Caco-2 (cell line): ENCODE measurements around the gene ZNF502. TPM values are rescaled to one million over a fixed set of nuclear protein-coding genes. Genes with fewer than 3 reads are reported as not detected.
"Not testable (repeated sequence)": the region's sequence is repeated elsewhere in the genome, so short reads cannot be mapped to it uniquely, and the experiment has no call there.

Experiments used
- BruUV-seq: library from RNA; stranded (reverse); fragments of 400-500 nt; replicated peaks from 2 replicates; lab custom pipeline; 2021; lab: Mats Ljungman, UMichigan
- CTCF ChIA-PET: fragments of 300-600 bp; sonication (Branson Sonifier 250); formaldehyde crosslinking; loops from one replicate; lab custom pipeline; 2022; ENCODE audit warnings: antibody characterized with exemption; lab: Charles Lee
- POLR2A ChIA-PET: fragments of 300-600 bp; sonication (Branson Sonifier 250); formaldehyde crosslinking; loops from one replicate; lab custom pipeline; 2022; ENCODE audit warnings: antibody characterized with exemption; lab: Charles Lee
- DNase-seq, 2 experiments: peaks; one replicate each; pipeline versions ENCODE4 v3.0.0 to v3.0.0-alpha.2; 2020 to 2022
- H3K27me3 ChIP-seq: replicated peaks from 2 replicates; pipeline ENCODE4 v1.6.0; 2011; ENCODE audit warnings: low read length; ENCODE audit not compliant: control insufficient read depth, insufficient read depth
- H3K36me3 ChIP-seq: 2 replicates; pipeline ENCODE4 v1.5.1; 2011; ENCODE audit warnings: low read length; ENCODE audit not compliant: control insufficient read depth, insufficient read depth
- H3K4me1 ChIP-seq: fragments of 250-450 bp; sonication (Bioruptor Pico); 2 replicates; pipeline ENCODE4 v1.5.1; 2020; ENCODE audit warnings: mild to moderate bottlenecking
- H3K4me3 ChIP-seq: 2 replicates; pipeline ENCODE4 v1.5.1; 2011; ENCODE audit warnings: low read depth, mild to moderate bottlenecking, control low read depth, low read length
- H3K9me3 ChIP-seq: fragments of 250-450 bp; sonication (Bioruptor Pico); 2 replicates; pipeline ENCODE4 v1.5.1; 2020; ENCODE audit warnings: mild to moderate bottlenecking, moderate library complexity
- H3K27ac Mint-ChIP-seq: one replicate; pipeline ENCODE4 v1.8.0; 2022; ENCODE audit warnings: mixed read lengths; ENCODE audit not compliant: unreplicated experiment
- H3K27me3 Mint-ChIP-seq: one replicate; pipeline ENCODE4 v1.8.0; 2022; ENCODE audit warnings: mixed read lengths; ENCODE audit not compliant: insufficient read depth, unreplicated experiment
- H3K36me3 Mint-ChIP-seq: one replicate; pipeline ENCODE4 v1.8.0; 2022; ENCODE audit warnings: mild to moderate bottlenecking, mixed read lengths; ENCODE audit not compliant: insufficient read depth, unreplicated experiment
- H3K4me1 Mint-ChIP-seq: one replicate; pipeline ENCODE4 v1.8.0; 2022; ENCODE audit warnings: low read depth, mixed read lengths; ENCODE audit not compliant: unreplicated experiment
- H3K4me3 Mint-ChIP-seq: one replicate; pipeline ENCODE4 v1.8.0; 2022; ENCODE audit warnings: mild to moderate bottlenecking, moderate library complexity, mixed read lengths; ENCODE audit not compliant: unreplicated experiment
- H3K9me3 Mint-ChIP-seq: one replicate; pipeline ENCODE4 v1.8.0; 2022; ENCODE audit warnings: mixed read lengths; ENCODE audit not compliant: unreplicated experiment
- intact Hi-C: fragments of 100-400 bp; cut with micrococcal nuclease; formaldehyde crosslinking; loops from one replicate; pipeline ENCODE4 v1.10.0; 2022; ENCODE audit not compliant: unreplicated experiment
- total RNA-seq: library from RNA; stranded (reverse); gene quantifications from 2 replicates; pipeline ENCODE4 v1.2.3, GENCODE V29; 2022
- TF ChIP-seq, protein P1 (sequence below), 2 experiments: fragments of 200-600 bp in 1 of 2; IDR thresholded peaks; 1 replicate in 1 of 2; 2 replicates in 1 of 2; pipeline versions ENCODE4 v1.5.1 to v1.8.0; 2011 to 2022; ENCODE audit warnings: antibody characterized with exemption in 1 of 2, control low read depth in 1 of 2, inconsistent platforms in 1 of 2, low read depth in 1 of 2, low read length in 1 of 2, mild to moderate bottlenecking in 1 of 2, moderate library complexity in 1 of 2; ENCODE audit not compliant: insufficient read depth in 1 of 2, severe bottlenecking in 1 of 2, unreplicated experiment in 1 of 2

ZNF502 gene
- total RNA-seq, 1 experiment from 2014 or later = 2.0 TPM

DNA sequence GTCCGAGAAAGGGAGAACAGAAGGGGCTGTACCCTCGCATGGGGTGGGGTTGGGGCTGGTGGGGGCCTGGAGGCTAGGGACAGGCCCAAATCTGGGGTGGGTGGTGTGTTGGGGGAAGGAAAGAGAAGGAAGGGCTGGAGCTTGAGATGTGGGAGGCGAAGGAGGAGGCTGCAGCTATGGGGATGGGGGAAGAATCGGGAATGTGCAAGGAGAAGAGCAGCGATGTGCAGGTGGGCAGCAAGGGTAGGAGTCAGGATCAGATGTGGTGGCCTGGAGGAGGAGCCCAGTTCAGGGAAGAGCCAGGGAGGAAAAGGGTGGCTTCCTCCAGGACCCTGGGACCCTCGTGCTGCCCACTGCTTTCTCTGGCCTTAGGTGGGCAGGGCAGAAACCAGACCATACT lies 42.7 kb upstream of the ZNF502 start:
- no peak overlapping the region for H3K27ac Mint-ChIP-seq

DNA sequence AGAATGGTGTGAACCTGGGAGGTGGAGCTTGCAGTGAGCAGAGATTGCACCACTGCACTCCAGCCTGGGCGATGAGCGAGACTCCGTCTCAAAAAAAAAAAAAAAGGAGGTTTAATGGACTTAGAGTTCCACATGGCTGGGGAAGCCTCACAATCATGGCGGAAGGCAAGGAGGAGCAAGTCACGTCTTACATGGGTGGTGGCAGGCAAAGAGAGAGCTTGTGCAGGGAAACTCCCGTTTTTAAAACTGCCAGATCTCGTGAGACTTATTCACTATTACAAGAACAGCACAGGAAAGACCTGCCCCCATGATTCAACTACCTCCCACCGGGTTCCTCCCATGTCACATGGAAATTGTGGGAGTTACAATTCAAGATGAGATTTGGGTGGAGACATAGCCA lies 39.0 kb upstream of the ZNF502 start:
- H3K4me3 ChIP-seq, H3K36me3 ChIP-seq, H3K27me3 ChIP-seq, BruUV-seq, POLR2A ChIA-PET, H3K4me3 Mint-ChIP-seq, DNase-seq, H3K27ac Mint-ChIP-seq, CTCF ChIA-PET, H3K4me1 ChIP-seq, H3K36me3 Mint-ChIP-seq, H3K4me1 Mint-ChIP-seq, H3K9me3 ChIP-seq, H3K27me3 Mint-ChIP-seq, intact Hi-C loops: not testable (repeated sequence)
- peaks cover 23% of the 10 kb centered on the region for H3K9me3 Mint-ChIP-seq

More for the DNA sequence above, 42.7 kb upstream of the ZNF502 start:
- Mint-ChIP-seq H3K36me3 (peaks cover 7% of the 10 kb centered on the region), H3K9me3 (peaks cover 25% of the 10 kb centered on the region), H3K27me3 (no peaks in the 10 kb centered on the region), H3K4me1 (no peaks in the 10 kb centered on the region), H3K4me3 (no peak overlapping the region)
- Histone ChIP-seq H3K9me3 (no peaks in the 10 kb centered on the region), H3K4me1 (no peaks in the 10 kb centered on the region), H3K27me3 (no peaks in the 10 kb centered on the region), H3K36me3 (no peaks in the 10 kb centered on the region), H3K4me3 (no peak overlapping the region)
- POLR2A ChIA-PET = no interaction called here
- DNase-seq = no peak
- TF ChIP-seq, protein P1, sequence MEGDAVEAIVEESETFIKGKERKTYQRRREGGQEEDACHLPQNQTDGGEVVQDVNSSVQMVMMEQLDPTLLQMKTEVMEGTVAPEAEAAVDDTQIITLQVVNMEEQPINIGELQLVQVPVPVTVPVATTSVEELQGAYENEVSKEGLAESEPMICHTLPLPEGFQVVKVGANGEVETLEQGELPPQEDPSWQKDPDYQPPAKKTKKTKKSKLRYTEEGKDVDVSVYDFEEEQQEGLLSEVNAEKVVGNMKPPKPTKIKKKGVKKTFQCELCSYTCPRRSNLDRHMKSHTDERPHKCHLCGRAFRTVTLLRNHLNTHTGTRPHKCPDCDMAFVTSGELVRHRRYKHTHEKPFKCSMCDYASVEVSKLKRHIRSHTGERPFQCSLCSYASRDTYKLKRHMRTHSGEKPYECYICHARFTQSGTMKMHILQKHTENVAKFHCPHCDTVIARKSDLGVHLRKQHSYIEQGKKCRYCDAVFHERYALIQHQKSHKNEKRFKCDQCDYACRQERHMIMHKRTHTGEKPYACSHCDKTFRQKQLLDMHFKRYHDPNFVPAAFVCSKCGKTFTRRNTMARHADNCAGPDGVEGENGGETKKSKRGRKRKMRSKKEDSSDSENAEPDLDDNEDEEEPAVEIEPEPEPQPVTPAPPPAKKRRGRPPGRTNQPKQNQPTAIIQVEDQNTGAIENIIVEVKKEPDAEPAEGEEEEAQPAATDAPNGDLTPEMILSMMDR (IDR thresholded peaks at IDR 0.05; ENCODE audit: insufficient read depth in 1 of 2, low read depth in 1 of 2, low read length in 1 of 2, severe bottlenecking in 1 of 2, unreplicated experiment in 1 of 2) = no peak
- no TSS peak for BruUV-seq
- intact Hi-C loops = no loop called here
- CTCF ChIA-PET = no interaction called here

DNA sequence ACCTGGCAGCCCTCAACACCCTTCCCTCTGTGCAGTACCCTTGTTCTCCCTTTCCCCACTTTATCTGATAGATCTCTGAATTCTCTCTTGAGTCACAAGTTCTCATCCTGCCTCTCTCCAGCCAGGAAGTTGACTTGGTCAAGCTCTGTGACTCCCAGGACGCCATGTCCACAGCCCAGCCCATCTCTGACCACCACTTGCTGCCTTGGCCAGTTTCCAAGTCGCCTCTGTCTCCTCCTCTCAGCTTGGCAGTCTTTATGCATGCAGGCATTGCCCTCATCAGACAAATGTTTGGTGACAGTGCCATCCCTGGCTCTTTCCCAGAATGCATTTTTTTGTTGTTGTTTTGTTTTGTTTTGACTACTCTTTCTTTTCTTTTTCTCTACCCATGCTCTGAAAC lies 38.2 kb upstream of the ZNF502 start:
- Mint-ChIP-seq H3K4me1 (no peaks in the 10 kb centered on the region), H3K36me3 (peaks cover 8% of the 10 kb centered on the region), H3K27ac (no peak overlapping the region), H3K4me3 (no peak overlapping the region), H3K9me3 (peaks cover 23% of the 10 kb centered on the region), H3K27me3 (peaks cover 6% of the 10 kb centered on the region)
- BruUV-seq = no TSS peak
- TF ChIP-seq, protein P1 (IDR thresholded peaks at IDR 0.05; ENCODE audit: insufficient read depth in 1 of 2, low read depth in 1 of 2, low read length in 1 of 2, severe bottlenecking in 1 of 2, unreplicated experiment in 1 of 2) = no peak
- H3K4me1 ChIP-seq = no peaks in the 10 kb centered on the region
- DNase-seq = no peak
- ChIA-PET CTCF (no interaction called here), POLR2A (no interaction called here)
- no peaks in the 10 kb centered on the region for H3K36me3 ChIP-seq
- H3K4me3 ChIP-seq = no peak overlapping the region
- intact Hi-C loops = no loop called here
- no peaks in the 10 kb centered on the region for H3K9me3 ChIP-seq
- H3K27me3 ChIP-seq = no peaks in the 10 kb centered on the region
